WTC11 (cell line): ENCODE data around the gene SAMHD1. TPM values are rescaled to one million over a fixed set of nuclear protein-coding genes. Genes with fewer than 3 reads are reported as not detected.
"Not testable (repeated sequence)": the region's sequence is repeated elsewhere in the genome, so short reads cannot be mapped to it uniquely, and the experiment has no call there.

Source experiments
- ATAC-seq: fragments of 200-7000 bp; cut with Tn5 transposase; 2 replicates; pipeline ENCODE4 v1.10.0; 2021; ENCODE audit warnings: mild to moderate bottlenecking, moderate library complexity
- CTCF ChIA-PET: fragments of 300-600 bp; sonication (Branson Sonifier 250); formaldehyde crosslinking; loops from one replicate; lab custom pipeline; 2021; ENCODE audit warnings: antibody characterized with exemption; lab: Charles Lee
- POLR2A ChIA-PET: fragments of 350-600 bp; sonication (Branson Sonifier 250); formaldehyde crosslinking; loops from one replicate; lab custom pipeline; 2021; ENCODE audit warnings: antibody characterized with exemption; lab: Charles Lee
- DNase-seq: peaks from one replicate; pipeline ENCODE4 v3.0.0; 2021; ENCODE audit warnings: low spot score
- H3K27ac Mint-ChIP-seq: 2 replicates; pipeline ENCODE4 v1.8.0; 2021; ENCODE audit warnings: mixed read lengths
- H3K27me3 Mint-ChIP-seq: 2 replicates; pipeline ENCODE4 v1.8.0; 2021; ENCODE audit warnings: low read depth, mild to moderate bottlenecking, moderate library complexity, mixed read lengths
- H3K36me3 Mint-ChIP-seq: 2 replicates; pipeline ENCODE4 v1.8.0; 2021; ENCODE audit warnings: mixed read lengths
- H3K4me1 Mint-ChIP-seq: 2 replicates; pipeline ENCODE4 v1.8.0; 2022; ENCODE audit warnings: mixed read lengths
- H3K4me3 Mint-ChIP-seq: 2 replicates; pipeline ENCODE4 v1.8.0; 2021; ENCODE audit warnings: mild to moderate bottlenecking, moderate library complexity, mixed read lengths
- H3K9me3 Mint-ChIP-seq: 2 replicates; pipeline ENCODE4 v1.8.0; 2021; ENCODE audit warnings: mixed read lengths
- CDX4 ChIP-seq: fragments of 250-450 bp; sonication (Bioruptor Pico); IDR thresholded peaks from 2 replicates; pipeline ENCODE4 v1.9.0; 2021; ENCODE audit warnings: moderate library complexity, mild to moderate bottlenecking, inconsistent platforms, borderline replicate concordance
- ELF4 ChIP-seq: sonication (generic); formaldehyde crosslinking; IDR thresholded peaks from 2 replicates; pipeline ENCODE4 v1.8.1; 2022; ENCODE audit warnings: low read depth, mild to moderate bottlenecking, moderate library complexity, missing genetic modification reagents
- FOXP1 ChIP-seq: sonication (generic); formaldehyde crosslinking; IDR thresholded peaks from 2 replicates; pipeline ENCODE4 v1.8.0; 2022; ENCODE audit warnings: missing genetic modification reagents, mild to moderate bottlenecking, moderate library complexity, borderline replicate concordance
- GABPB1 ChIP-seq: sonication (generic); formaldehyde crosslinking; IDR thresholded peaks from 2 replicates; pipeline ENCODE4 v1.8.1; 2023; ENCODE audit warnings: mild to moderate bottlenecking, missing genetic modification reagents
- HMGA2 ChIP-seq: fragments of 250-450 bp; sonication (Bioruptor Pico); IDR thresholded peaks from 2 replicates; pipeline ENCODE4 v1.4.0; 2021; ENCODE audit warnings: mild to moderate bottlenecking, moderate library complexity
- MYBL2 ChIP-seq: sonication (generic); formaldehyde crosslinking; IDR thresholded peaks from 2 replicates; pipeline ENCODE4 v1.8.1; 2023; ENCODE audit warnings: mild to moderate bottlenecking, moderate library complexity, missing genetic modification reagents
- NR1H2 ChIP-seq: sonication (generic); formaldehyde crosslinking; IDR thresholded peaks from 2 replicates; pipeline ENCODE4 v1.9.0; 2021; ENCODE audit warnings: mild to moderate bottlenecking, moderate library complexity, missing genetic modification reagents
- NR2C2 ChIP-seq: sonication (generic); formaldehyde crosslinking; IDR thresholded peaks from 2 replicates; pipeline ENCODE4 v1.8.0; 2022; ENCODE audit warnings: mild to moderate bottlenecking, missing genetic modification reagents
- PRRX2 ChIP-seq: fragments of 250-450 bp; sonication (Bioruptor Pico); IDR thresholded peaks from 2 replicates; pipeline ENCODE4 v1.8.0; 2021; ENCODE audit warnings: mild to moderate bottlenecking
- SOX15 ChIP-seq: fragments of 250-450 bp; sonication (Bioruptor Pico); IDR thresholded peaks from 2 replicates; pipeline ENCODE4 v1.9.0; 2021; ENCODE audit warnings: mild to moderate bottlenecking
- TEAD1 ChIP-seq: sonication (generic); formaldehyde crosslinking; IDR thresholded peaks from 2 replicates; pipeline ENCODE4 v1.8.0; 2022; ENCODE audit warnings: mild to moderate bottlenecking, missing genetic modification reagents
- TP53 ChIP-seq: sonication (generic); formaldehyde crosslinking; IDR thresholded peaks from 2 replicates; pipeline ENCODE4 v1.8.1; 2023; ENCODE audit warnings: mild to moderate bottlenecking, missing genetic modification reagents
- ZMAT4 ChIP-seq: fragments of 250-450 bp; sonication (Bioruptor Pico); IDR thresholded peaks from 2 replicates; pipeline ENCODE4 v1.9.0; 2021; ENCODE audit warnings: mild to moderate bottlenecking
- ZNF121 ChIP-seq: sonication (generic); formaldehyde crosslinking; IDR thresholded peaks from 2 replicates; pipeline ENCODE4 v1.8.0; 2023; ENCODE audit warnings: missing genetic modification reagents
- ZNF138 ChIP-seq: sonication (generic); formaldehyde crosslinking; conservative IDR thresholded peaks from 2 replicates; pipeline ENCODE4 v1.8.1; 2022; ENCODE audit warnings: mild to moderate bottlenecking, moderate library complexity, missing genetic modification reagents
- ZNF232 ChIP-seq: sonication (generic); formaldehyde crosslinking; IDR thresholded peaks from 2 replicates; pipeline ENCODE4 v1.8.0; 2022; ENCODE audit warnings: mild to moderate bottlenecking, missing genetic modification reagents
- total RNA-seq: library from RNA; stranded (reverse); gene quantifications from 3 replicates; pipeline ENCODE4 v1.2.3, GENCODE V29; 2021
- TF ChIP-seq, protein P1 (sequence below): sonication (generic); formaldehyde crosslinking; IDR thresholded peaks from 2 replicates; pipeline ENCODE4 v1.8.1; 2023; ENCODE audit warnings: mild to moderate bottlenecking, missing genetic modification reagents, moderate library complexity
- TF ChIP-seq, protein P2 (sequence below): sonication (generic); formaldehyde crosslinking; IDR thresholded peaks from 2 replicates; pipeline ENCODE4 v1.8.0; 2023; ENCODE audit warnings: missing genetic modification reagents
- TF ChIP-seq, protein P3 (sequence below): sonication (generic); formaldehyde crosslinking; conservative IDR thresholded peaks from 2 replicates; pipeline ENCODE4 v1.8.1; 2023; ENCODE audit warnings: mild to moderate bottlenecking, low read depth, missing genetic modification reagents, moderate library complexity
- TF ChIP-seq, protein P4 (sequence below): sonication (generic); formaldehyde crosslinking; IDR thresholded peaks from 2 replicates; pipeline ENCODE4 v1.8.1; 2022; ENCODE audit warnings: missing genetic modification reagents, borderline replicate concordance
- TF ChIP-seq, protein P5 (sequence below): sonication (generic); formaldehyde crosslinking; IDR thresholded peaks from 2 replicates; pipeline ENCODE4 v1.8.0; 2022; ENCODE audit warnings: missing genetic modification reagents

SAMHD1 gene
- total RNA-seq, 1 experiment from 2014 or later: 31.0 TPM

GRCh38 chr20:36967636-36968035 is 16.1 kb upstream of the SAMHD1 start (continued):
- TF ChIP-seq SOX15 (CRISPR knock-in tag): no peak
- no peak for TF ChIP-seq ZNF232
- no peak for TF ChIP-seq ZMAT4 (CRISPR knock-in tag)
- TF ChIP-seq, protein P1, sequence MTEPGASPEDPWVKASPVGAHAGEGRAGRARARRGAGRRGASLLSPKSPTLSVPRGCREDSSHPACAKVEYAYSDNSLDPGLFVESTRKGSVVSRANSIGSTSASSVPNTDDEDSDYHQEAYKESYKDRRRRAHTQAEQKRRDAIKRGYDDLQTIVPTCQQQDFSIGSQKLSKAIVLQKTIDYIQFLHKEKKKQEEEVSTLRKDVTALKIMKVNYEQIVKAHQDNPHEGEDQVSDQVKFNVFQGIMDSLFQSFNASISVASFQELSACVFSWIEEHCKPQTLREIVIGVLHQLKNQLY (CRISPR knock-in tag): no peak
- no peak for TF ChIP-seq NR2C2 (CRISPR knock-in tag)
- TF ChIP-seq NR1H2 (CRISPR knock-in tag): no peak
- TF ChIP-seq, protein P2, sequence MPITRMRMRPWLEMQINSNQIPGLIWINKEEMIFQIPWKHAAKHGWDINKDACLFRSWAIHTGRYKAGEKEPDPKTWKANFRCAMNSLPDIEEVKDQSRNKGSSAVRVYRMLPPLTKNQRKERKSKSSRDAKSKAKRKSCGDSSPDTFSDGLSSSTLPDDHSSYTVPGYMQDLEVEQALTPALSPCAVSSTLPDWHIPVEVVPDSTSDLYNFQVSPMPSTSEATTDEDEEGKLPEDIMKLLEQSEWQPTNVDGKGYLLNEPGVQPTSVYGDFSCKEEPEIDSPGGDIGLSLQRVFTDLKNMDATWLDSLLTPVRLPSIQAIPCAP (CRISPR knock-in tag): no peak
- no peak for TF ChIP-seq MYBL2 (CRISPR knock-in tag)
- TF ChIP-seq PRRX2 (CRISPR knock-in tag): no peak
- TF ChIP-seq, protein P3, sequence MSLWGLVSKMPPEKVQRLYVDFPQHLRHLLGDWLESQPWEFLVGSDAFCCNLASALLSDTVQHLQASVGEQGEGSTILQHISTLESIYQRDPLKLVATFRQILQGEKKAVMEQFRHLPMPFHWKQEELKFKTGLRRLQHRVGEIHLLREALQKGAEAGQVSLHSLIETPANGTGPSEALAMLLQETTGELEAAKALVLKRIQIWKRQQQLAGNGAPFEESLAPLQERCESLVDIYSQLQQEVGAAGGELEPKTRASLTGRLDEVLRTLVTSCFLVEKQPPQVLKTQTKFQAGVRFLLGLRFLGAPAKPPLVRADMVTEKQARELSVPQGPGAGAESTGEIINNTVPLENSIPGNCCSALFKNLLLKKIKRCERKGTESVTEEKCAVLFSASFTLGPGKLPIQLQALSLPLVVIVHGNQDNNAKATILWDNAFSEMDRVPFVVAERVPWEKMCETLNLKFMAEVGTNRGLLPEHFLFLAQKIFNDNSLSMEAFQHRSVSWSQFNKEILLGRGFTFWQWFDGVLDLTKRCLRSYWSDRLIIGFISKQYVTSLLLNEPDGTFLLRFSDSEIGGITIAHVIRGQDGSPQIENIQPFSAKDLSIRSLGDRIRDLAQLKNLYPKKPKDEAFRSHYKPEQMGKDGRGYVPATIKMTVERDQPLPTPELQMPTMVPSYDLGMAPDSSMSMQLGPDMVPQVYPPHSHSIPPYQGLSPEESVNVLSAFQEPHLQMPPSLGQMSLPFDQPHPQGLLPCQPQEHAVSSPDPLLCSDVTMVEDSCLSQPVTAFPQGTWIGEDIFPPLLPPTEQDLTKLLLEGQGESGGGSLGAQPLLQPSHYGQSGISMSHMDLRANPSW (CRISPR knock-in tag): no peak
- TF ChIP-seq TP53 (CRISPR knock-in tag): no peak
- no peak for TF ChIP-seq TEAD1 (CRISPR knock-in tag)
- no peak for TF ChIP-seq HMGA2 (CRISPR knock-in tag)
- no peak for TF ChIP-seq CDX4 (CRISPR knock-in tag)
- TF ChIP-seq ZNF138 (CRISPR knock-in tag): no peak
- no peak for TF ChIP-seq ELF4 (CRISPR knock-in tag)

DNA sequence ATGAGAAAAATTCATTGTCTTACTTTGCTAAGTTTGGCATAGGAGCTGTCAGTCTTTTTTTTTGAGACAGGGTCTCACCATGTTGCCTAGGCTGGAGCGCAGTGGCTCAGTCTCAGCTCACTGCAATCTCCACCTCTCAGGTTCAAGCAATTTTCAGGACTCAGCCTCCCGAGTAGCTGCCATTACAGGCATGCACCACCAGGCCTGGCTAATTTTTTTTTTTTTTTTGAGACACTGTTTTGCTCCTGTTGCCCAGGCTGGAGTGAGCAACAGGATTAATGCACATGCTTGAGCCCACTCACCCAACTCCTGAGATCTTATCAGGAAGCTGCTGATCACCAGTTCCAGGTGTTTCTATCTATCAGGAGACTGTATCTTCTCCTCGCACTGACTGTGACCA is 15.5 kb upstream of the SAMHD1 start:
- DNase-seq, H3K4me3 Mint-ChIP-seq, CTCF ChIA-PET, H3K27ac Mint-ChIP-seq, POLR2A ChIA-PET, H3K4me1 Mint-ChIP-seq, ATAC-seq, H3K27me3 Mint-ChIP-seq: not testable (repeated sequence)
- Mint-ChIP-seq H3K36me3 (peaks cover 12% of the 10 kb centered on the region), H3K9me3 (peaks cover 26% of the 10 kb centered on the region)

DNA sequence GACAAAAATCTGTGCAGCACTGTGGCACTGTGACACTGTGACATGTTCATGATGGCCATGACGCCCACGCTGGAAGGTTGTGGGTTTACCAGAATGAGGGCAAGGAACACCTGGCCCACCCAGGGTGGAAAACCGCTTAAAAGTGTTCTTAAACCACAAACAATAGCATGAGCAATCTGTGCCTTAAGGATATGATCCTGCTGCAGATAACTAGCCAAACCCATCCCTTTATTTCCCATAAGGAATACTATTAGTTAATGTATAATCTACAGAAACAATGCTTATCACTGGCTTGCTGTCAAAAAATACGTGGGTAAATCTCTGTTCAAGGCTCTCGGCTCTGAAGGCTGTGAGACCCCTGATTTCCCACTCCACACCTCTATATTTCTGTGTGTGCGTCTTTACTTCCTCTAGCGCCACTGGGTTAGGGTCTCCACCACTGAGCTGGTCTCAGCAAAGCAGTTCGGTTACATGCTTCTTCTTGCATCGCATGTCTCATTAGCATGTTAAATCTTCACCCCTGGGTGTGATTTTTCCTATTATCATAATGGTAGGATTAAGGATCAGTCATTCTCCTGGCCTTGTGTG is 10.9 kb upstream of the SAMHD1 start:
- H3K27ac Mint-ChIP-seq, H3K27me3 Mint-ChIP-seq, CTCF ChIA-PET, H3K4me3 Mint-ChIP-seq, ATAC-seq, H3K4me1 Mint-ChIP-seq, DNase-seq, POLR2A ChIA-PET: not testable (repeated sequence)
- H3K9me3 Mint-ChIP-seq: peaks cover 34% of the 10 kb centered on the region
- H3K36me3 Mint-ChIP-seq: peaks cover 14% of the 10 kb centered on the region

DNA sequence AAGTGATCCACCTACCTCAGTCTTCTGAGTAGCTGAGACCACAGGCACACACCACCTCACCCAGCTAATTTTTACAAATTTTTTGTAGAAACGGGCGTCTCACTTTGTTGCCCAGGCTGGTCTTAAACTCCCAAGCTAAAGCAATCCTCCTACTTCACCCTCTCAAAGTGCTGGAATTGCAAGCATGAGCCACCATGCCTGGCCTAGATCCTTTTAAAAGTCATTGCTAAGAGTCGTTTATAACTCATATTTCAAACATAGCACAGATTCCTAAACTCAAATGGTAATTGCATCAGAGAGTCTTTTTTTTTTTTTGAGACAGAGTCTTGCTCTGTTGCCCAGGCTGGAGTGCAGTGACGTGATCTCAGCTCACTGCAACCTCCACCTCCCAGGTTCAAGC is 7.7 kb upstream of the SAMHD1 start:
- POLR2A ChIA-PET: interaction anchor here (0.7 kb wide), 1 partner anchor 208 kb away, joined by 3 read pairs; no protein-coding TSS in a partner anchor
- no peak for TF ChIP-seq ZNF121 (CRISPR knock-in tag)
- TF ChIP-seq, protein P4, sequence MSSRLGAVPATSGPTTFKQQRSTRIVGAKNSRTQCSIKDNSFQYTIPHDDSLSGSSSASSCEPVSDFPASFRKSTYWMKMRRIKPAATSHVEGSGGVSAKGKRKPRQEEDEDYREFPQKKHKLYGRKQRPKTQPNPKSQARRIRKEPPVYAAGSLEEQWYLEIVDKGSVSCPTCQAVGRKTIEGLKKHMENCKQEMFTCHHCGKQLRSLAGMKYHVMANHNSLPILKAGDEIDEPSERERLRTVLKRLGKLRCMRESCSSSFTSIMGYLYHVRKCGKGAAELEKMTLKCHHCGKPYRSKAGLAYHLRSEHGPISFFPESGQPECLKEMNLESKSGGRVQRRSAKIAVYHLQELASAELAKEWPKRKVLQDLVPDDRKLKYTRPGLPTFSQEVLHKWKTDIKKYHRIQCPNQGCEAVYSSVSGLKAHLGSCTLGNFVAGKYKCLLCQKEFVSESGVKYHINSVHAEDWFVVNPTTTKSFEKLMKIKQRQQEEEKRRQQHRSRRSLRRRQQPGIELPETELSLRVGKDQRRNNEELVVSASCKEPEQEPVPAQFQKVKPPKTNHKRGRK: no peak
- no peak for TF ChIP-seq GABPB1 (CRISPR knock-in tag)
- TF ChIP-seq, protein P5, sequence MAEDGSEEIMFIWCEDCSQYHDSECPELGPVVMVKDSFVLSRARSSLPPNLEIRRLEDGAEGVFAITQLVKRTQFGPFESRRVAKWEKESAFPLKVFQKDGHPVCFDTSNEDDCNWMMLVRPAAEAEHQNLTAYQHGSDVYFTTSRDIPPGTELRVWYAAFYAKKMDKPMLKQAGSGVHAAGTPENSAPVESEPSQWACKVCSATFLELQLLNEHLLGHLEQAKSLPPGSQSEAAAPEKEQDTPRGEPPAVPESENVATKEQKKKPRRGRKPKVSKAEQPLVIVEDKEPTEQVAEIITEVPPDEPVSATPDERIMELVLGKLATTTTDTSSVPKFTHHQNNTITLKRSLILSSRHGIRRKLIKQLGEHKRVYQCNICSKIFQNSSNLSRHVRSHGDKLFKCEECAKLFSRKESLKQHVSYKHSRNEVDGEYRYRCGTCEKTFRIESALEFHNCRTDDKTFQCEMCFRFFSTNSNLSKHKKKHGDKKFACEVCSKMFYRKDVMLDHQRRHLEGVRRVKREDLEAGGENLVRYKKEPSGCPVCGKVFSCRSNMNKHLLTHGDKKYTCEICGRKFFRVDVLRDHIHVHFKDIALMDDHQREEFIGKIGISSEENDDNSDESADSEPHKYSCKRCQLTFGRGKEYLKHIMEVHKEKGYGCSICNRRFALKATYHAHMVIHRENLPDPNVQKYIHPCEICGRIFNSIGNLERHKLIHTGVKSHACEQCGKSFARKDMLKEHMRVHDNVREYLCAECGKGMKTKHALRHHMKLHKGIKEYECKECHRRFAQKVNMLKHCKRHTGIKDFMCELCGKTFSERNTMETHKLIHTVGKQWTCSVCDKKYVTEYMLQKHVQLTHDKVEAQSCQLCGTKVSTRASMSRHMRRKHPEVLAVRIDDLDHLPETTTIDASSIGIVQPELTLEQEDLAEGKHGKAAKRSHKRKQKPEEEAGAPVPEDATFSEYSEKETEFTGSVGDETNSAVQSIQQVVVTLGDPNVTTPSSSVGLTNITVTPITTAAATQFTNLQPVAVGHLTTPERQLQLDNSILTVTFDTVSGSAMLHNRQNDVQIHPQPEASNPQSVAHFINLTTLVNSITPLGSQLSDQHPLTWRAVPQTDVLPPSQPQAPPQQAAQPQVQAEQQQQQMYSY (CRISPR knock-in tag): no peak
- TF ChIP-seq HMGA2 (CRISPR knock-in tag): no peak
- no peak for TF ChIP-seq FOXP1 (CRISPR knock-in tag)

More for the DNA sequence above, 7.7 kb upstream of the SAMHD1 start:
- Mint-ChIP-seq H3K27ac (no peak overlapping the region), H3K4me1 (no peaks in the 10 kb centered on the region), H3K27me3 (no peaks in the 10 kb centered on the region; the same call in 1 of the 2 replicates), H3K9me3 (peaks cover 34% of the 10 kb centered on the region), H3K36me3 (peaks cover 14% of the 10 kb centered on the region), H3K4me3 (no peak overlapping the region)
- DNase-seq (no peak), ATAC-seq (no peak)
- CTCF ChIA-PET: no interaction called here
